Effector memory CD8-positive, alpha-beta T cell (primary cell): ENCODE results near the gene GLB1L2.

Source experiments
- ATAC-seq: fragments of 150-1000 bp; cut with Tn5 transposase; replicated peaks from 2 replicates; pipeline ENCODE4 v1.10.0; 2021; ENCODE audit warnings: mild to moderate bottlenecking, moderate library complexity
- DNase-seq, 3 experiments: peaks; one replicate each; pipeline ENCODE4 v3.0.0; 2021
- H3K27ac Mint-ChIP-seq, 2 donors: one replicate each; pipeline ENCODE4 v1.8.0; 2022; ENCODE audit warnings: mild to moderate bottlenecking in 2 of 2, mixed read lengths in 2 of 2, moderate library complexity in 2 of 2
- H3K27me3 Mint-ChIP-seq, 2 donors: one replicate each; pipeline ENCODE4 v1.8.0; 2022; ENCODE audit warnings: mixed read lengths in 2 of 2
- H3K36me3 Mint-ChIP-seq: one replicate; pipeline ENCODE4 v1.8.0; 2022; ENCODE audit warnings: mild to moderate bottlenecking, moderate library complexity, mixed read lengths; ENCODE audit not compliant: insufficient read depth
- H3K4me1 Mint-ChIP-seq, 2 donors: one replicate each; pipeline ENCODE4 v1.8.0; 2022; ENCODE audit warnings: low read depth in 2 of 2, mixed read lengths in 2 of 2
- H3K4me3 Mint-ChIP-seq, 2 donors: one replicate each; pipeline ENCODE4 v1.8.0; 2022; ENCODE audit warnings: mild to moderate bottlenecking in 2 of 2, mixed read lengths in 2 of 2, moderate library complexity in 2 of 2
- H3K9me3 Mint-ChIP-seq, 2 donors: one replicate each; pipeline ENCODE4 v1.8.0; 2022; ENCODE audit warnings: mixed read lengths in 2 of 2

The GLB1L2 gene

GRCh38 chr11:134413826-134414731, 82.3 kb downstream of the GLB1L2 start:
- peak overlapping the region; percentile 15 to 63 for H3K4me3 Mint-ChIP-seq
- H3K4me1 Mint-ChIP-seq: peaks cover 32 to 36% of the 10 kb centered on the region in 2 donors
- H3K27me3 Mint-ChIP-seq: peaks cover 19 to 80% of the 10 kb centered on the region in 2 donors

GRCh38 chr11:134414766-134415765, 83.3 kb downstream of the GLB1L2 start:
- H3K4me1 Mint-ChIP-seq: peaks cover 30% of the 10 kb centered on the region in 2 donors
- H3K4me3 Mint-ChIP-seq: no peak overlapping the region
- DNase-seq: no peak
- H3K9me3 Mint-ChIP-seq: no peaks in the 10 kb centered on the region
- no peak for ATAC-seq
- H3K27me3 Mint-ChIP-seq: peaks cover 9 to 70% of the 10 kb centered on the region in 2 donors
- H3K36me3 Mint-ChIP-seq: peaks cover 4% of the 10 kb centered on the region
- no peak overlapping the region for H3K27ac Mint-ChIP-seq

More at GRCh38 chr11:134413826-134414731, 82.3 kb downstream of the GLB1L2 start:
- no peaks in the 10 kb centered on the region for H3K9me3 Mint-ChIP-seq
- ATAC-seq (no peak), DNase-seq (no peak)
- H3K36me3 Mint-ChIP-seq: peaks cover 4% of the 10 kb centered on the region
- peak overlapping the region; percentile 6 to 72 for H3K27ac Mint-ChIP-seq

GRCh38 chr11:134416726-134417125, 84.9 kb downstream of the GLB1L2 start:
- no peak overlapping the region for H3K4me3 Mint-ChIP-seq
- peaks cover 4% of the 10 kb centered on the region for H3K36me3 Mint-ChIP-seq
- no peaks in the 10 kb centered on the region for H3K9me3 Mint-ChIP-seq

GRCh38 chr11:134417871-134418840, 86.4 kb downstream of the GLB1L2 start:
- Mint-ChIP-seq H3K4me3 (no peak overlapping the region), H3K27ac (no peak overlapping the region), H3K36me3 (peaks cover 4% of the 10 kb centered on the region), H3K4me1 (peaks cover 12 to 16% of the 10 kb centered on the region in 2 donors), H3K9me3 (no peaks in the 10 kb centered on the region), H3K27me3 (peaks cover 6 to 62% of the 10 kb centered on the region in 2 donors)
- DNase-seq: no peak
- ATAC-seq: no peak

More at GRCh38 chr11:134416726-134417125, 84.9 kb downstream of the GLB1L2 start:
- Mint-ChIP-seq H3K27me3 (peaks cover 6 to 56% of the 10 kb centered on the region in 2 donors), H3K4me1 (peaks cover 15 to 16% of the 10 kb centered on the region in 2 donors), H3K27ac (no peak overlapping the region)
- ATAC-seq (no peak), DNase-seq (no peak)

- Mint-ChIP-seq H3K27me3 (peaks cover 0 to 30% of the 10 kb centered on the region in 2 donors), H3K4me3 (no peak overlapping the region), H3K36me3 (peaks cover 4% of the 10 kb centered on the region), H3K4me1 (peaks cover 0 to 5% of the 10 kb centered on the region in 2 donors), H3K27ac (no peak overlapping the region), H3K9me3 (no peaks in the 10 kb centered on the region)
- no peak for DNase-seq
- no peak for ATAC-seq
These were observed 91.3 kb downstream of the GLB1L2 start for GRCh38 chr11:134423106-134423505.

GRCh38 chr11:134425413-134425812, 93.6 kb downstream of the GLB1L2 start:
- Mint-ChIP-seq H3K36me3 (peaks cover 3% of the 10 kb centered on the region), H3K4me1 (peaks cover 0 to 5% of the 10 kb centered on the region in 2 donors), H3K27ac (no peak overlapping the region), H3K27me3 (peaks cover 0 to 47% of the 10 kb centered on the region in 2 donors), H3K4me3 (no peak overlapping the region), H3K9me3 (no peaks in the 10 kb centered on the region)
- ATAC-seq: no peak
- no peak for DNase-seq
